HEK293T (cell line): ENCODE data around the gene SPESP1.

Experiments used
- CTCF ChIA-PET: fragments of 350-600 bp; formaldehyde crosslinking; extraction: SDS; loops from one replicate; lab custom pipeline; 2021; ENCODE audit warnings: antibody characterized with exemption, inconsistent platforms; lab: Yijun Ruan, JAX
- POLR2A ChIA-PET: fragments of 350-600 bp; formaldehyde crosslinking; extraction: SDS; loops from one replicate; lab custom pipeline; 2020; ENCODE audit warnings: antibody characterized with exemption, inconsistent platforms; lab: Yijun Ruan, JAX
- DNase-seq: peaks from one replicate; pipeline ENCODE4 v3.0.0; 2012; ENCODE audit warnings: mixed read lengths; ENCODE audit errors: extremely low spot score
- ARNT ChIP-seq: fragments of 450-650 bp; IDR thresholded peaks from 2 replicates; pipeline ENCODE4 v1.6.1; 2017; ENCODE audit warnings: mild to moderate bottlenecking
- BHLHE40 ChIP-seq: fragments of 450-650 bp; IDR thresholded peaks from 2 replicates; pipeline ENCODE4 v1.6.1; 2016; ENCODE audit warnings: mild to moderate bottlenecking, moderate library complexity, borderline replicate concordance
- CTBP1 ChIP-seq: fragments of 450-650 bp; IDR thresholded peaks from 2 replicates; pipeline ENCODE4 v1.6.1; 2016; ENCODE audit warnings: borderline replicate concordance
- ELF4 ChIP-seq: fragments of 450-650 bp; IDR thresholded peaks from 2 replicates; pipeline ENCODE4 v1.6.1; 2017; ENCODE audit warnings: antibody characterized with exemption
- FOXA1 ChIP-seq: fragments of 450-650 bp; IDR thresholded peaks from 2 replicates; pipeline ENCODE4 v1.6.1; 2016; ENCODE audit warnings: mild to moderate bottlenecking
- FOXK2 ChIP-seq: fragments of 450-650 bp; IDR thresholded peaks from 2 replicates; pipeline ENCODE4 v1.6.1; 2016; ENCODE audit warnings: mild to moderate bottlenecking
- FOXM1 ChIP-seq: fragments of 450-650 bp; IDR thresholded peaks from 2 replicates; pipeline ENCODE4 v1.6.1; 2017; ENCODE audit warnings: mild to moderate bottlenecking, borderline replicate concordance
- HDGF ChIP-seq: fragments of 450-650 bp; IDR thresholded peaks from 2 replicates; pipeline ENCODE4 v1.6.1; 2017; ENCODE audit warnings: antibody characterized with exemption, borderline replicate concordance
- L3MBTL2 ChIP-seq: fragments of 450-650 bp; conservative IDR thresholded peaks from 2 replicates; pipeline ENCODE4 v1.6.1; 2016; ENCODE audit warnings: mild to moderate bottlenecking
- LEF1 ChIP-seq: fragments of 450-650 bp; IDR thresholded peaks from 2 replicates; pipeline ENCODE4 v1.6.1; 2017; ENCODE audit warnings: mild to moderate bottlenecking, borderline replicate concordance
- NFRKB ChIP-seq: fragments of 450-650 bp; IDR thresholded peaks from 2 replicates; pipeline ENCODE4 v1.6.1; 2016; ENCODE audit warnings: mild to moderate bottlenecking, moderate library complexity
- SP1 ChIP-seq: fragments of 450-650 bp; IDR thresholded peaks from 2 replicates; pipeline ENCODE4 v1.6.1; 2017
- SUZ12 ChIP-seq: fragments of 450-650 bp; IDR thresholded peaks from 2 replicates; pipeline ENCODE4 v1.6.1; 2016; ENCODE audit warnings: mild to moderate bottlenecking
- TARDBP ChIP-seq: fragments of 450-650 bp; IDR thresholded peaks from 2 replicates; pipeline ENCODE4 v1.6.1; 2016
- ZNF384 ChIP-seq: fragments of 450-650 bp; IDR thresholded peaks from 2 replicates; pipeline ENCODE4 v1.6.1; 2016
- TF ChIP-seq, protein P1 (sequence below): fragments of 450-650 bp; IDR thresholded peaks from 2 replicates; pipeline ENCODE4 v1.6.1; 2016

Gene SPESP1

GRCh38 chr15:68896178-68896577 lies 34.1 kb upstream of the SPESP1 start:
- ChIA-PET POLR2A (interaction anchor here (1.0 kb wide), 1 partner anchor 78 kb away, joined by 3 read pairs; no protein-coding TSS in a partner anchor), CTCF (no interaction called here)
- DNase-seq = no peak
- TF ChIP-seq ARNT = no peak
- TF ChIP-seq SP1 = no peak
- TF ChIP-seq, protein P1, sequence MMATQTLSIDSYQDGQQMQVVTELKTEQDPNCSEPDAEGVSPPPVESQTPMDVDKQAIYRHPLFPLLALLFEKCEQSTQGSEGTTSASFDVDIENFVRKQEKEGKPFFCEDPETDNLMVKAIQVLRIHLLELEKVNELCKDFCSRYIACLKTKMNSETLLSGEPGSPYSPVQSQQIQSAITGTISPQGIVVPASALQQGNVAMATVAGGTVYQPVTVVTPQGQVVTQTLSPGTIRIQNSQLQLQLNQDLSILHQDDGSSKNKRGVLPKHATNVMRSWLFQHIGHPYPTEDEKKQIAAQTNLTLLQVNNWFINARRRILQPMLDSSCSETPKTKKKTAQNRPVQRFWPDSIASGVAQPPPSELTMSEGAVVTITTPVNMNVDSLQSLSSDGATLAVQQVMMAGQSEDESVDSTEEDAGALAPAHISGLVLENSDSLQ = peak; percentile 56; the same call in 1 of the 2 replicates

GRCh38 chr15:68897016-68897415 lies 33.3 kb upstream of the SPESP1 start:
- TF ChIP-seq TARDBP (no peak), NFRKB (no peak), FOXA1 (no peak), FOXM1 (no peak), ARNT (no peak), ELF4 (no peak), HDGF (no peak)
- TF ChIP-seq, protein P1 = no peak
- DNase-seq = no peak
- POLR2A ChIA-PET = interaction anchor here (1.0 kb wide), 1 partner anchor 79 kb away, joined by 3 read pairs; no protein-coding TSS in a partner anchor
- CTCF ChIA-PET = interaction anchor here (0.8 kb wide), 1 partner anchor 28 kb away, joined by 3 read pairs; no protein-coding TSS in a partner anchor

DNA sequence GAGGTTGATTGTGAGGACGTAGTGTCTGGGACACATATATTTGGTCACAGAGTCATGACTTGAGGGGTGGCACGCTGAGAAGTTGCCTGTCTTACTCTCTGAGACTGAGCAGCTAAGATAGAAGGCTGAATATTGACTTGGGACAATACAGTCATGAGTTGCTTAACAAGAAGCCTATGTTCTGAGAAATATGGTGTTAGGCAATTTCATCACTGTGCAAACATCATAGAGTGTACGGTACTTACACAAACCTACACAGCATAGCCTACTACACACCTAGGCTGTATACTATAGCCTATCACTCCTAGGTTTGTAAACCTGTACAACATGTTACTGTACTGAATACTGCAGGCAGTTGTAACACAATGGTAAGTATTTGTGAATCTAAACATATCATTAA lies 30.3 kb upstream of the SPESP1 start:
- TF ChIP-seq, protein P1 = no peak
- TF ChIP-seq FOXM1 = no peak
- no peak for TF ChIP-seq BHLHE40
- TF ChIP-seq FOXK2 = no peak
- no peak for TF ChIP-seq ARNT
- TF ChIP-seq ZNF384 = no peak
- ChIA-PET POLR2A (no interaction called here), CTCF (no interaction called here)
- DNase-seq = no peak

GRCh38 chr15:68907396-68907923 lies 22.9 kb upstream of the SPESP1 start:
- DNase-seq = no peak
- no peak for TF ChIP-seq SUZ12
- no peak for TF ChIP-seq TARDBP
- no peak for TF ChIP-seq BHLHE40
- no peak for TF ChIP-seq SP1
- TF ChIP-seq CTBP1 = no peak
- no peak for TF ChIP-seq NFRKB
- no peak for TF ChIP-seq L3MBTL2
- TF ChIP-seq HDGF = no peak
- TF ChIP-seq, protein P1 = no peak
- POLR2A ChIA-PET = no interaction called here
- CTCF ChIA-PET = interaction anchor here (2.4 kb wide), 1 partner anchor 17 kb away, joined by 11 read pairs; no protein-coding TSS in a partner anchor

GRCh38 chr15:68909601-68910100 lies 20.7 kb upstream of the SPESP1 start:
- TF ChIP-seq BHLHE40 = no peak
- no peak for TF ChIP-seq FOXK2
- TF ChIP-seq SUZ12 = no peak
- TF ChIP-seq HDGF = no peak
- TF ChIP-seq LEF1 = no peak
- TF ChIP-seq ZNF384 = no peak
- no peak for TF ChIP-seq ELF4
- TF ChIP-seq, protein P1 = no peak
- TF ChIP-seq ARNT = no peak
- no peak for TF ChIP-seq CTBP1
- no peak for TF ChIP-seq FOXA1
- no peak for TF ChIP-seq TARDBP
- DNase-seq = no peak
- ChIA-PET POLR2A (interaction anchor here (1.0 kb wide), 1 partner anchor 34 kb away, joined by 3 read pairs; no protein-coding TSS in a partner anchor), CTCF (no interaction called here)

- DNase-seq = no peak
- TF ChIP-seq ZNF384 (no peak), FOXA1 (no peak), TARDBP (no peak), LEF1 (no peak), FOXM1 (no peak), ARNT (no peak), NFRKB (no peak), SP1 (no peak), HDGF (no peak), FOXK2 (no peak), BHLHE40 (no peak)
- TF ChIP-seq, protein P1 = no peak
- ChIA-PET CTCF (interaction anchor here (1.0 kb wide), 1 partner anchor 121 kb away, joined by 4 read pairs; no protein-coding TSS in a partner anchor), POLR2A (interaction anchor here (1.0 kb wide), 1 partner anchor 34 kb away, joined by 3 read pairs; no protein-coding TSS in a partner anchor)
These were observed 20.0 kb upstream of the SPESP1 start for GRCh38 chr15:68910341-68910740.
